GM12801 (cell line): Measurements from ENCODE around the gene SPATA24.

Source experiments
- CTCF ChIP-seq: IDR thresholded peaks from one replicate; pipeline ENCODE4 v1.5.1; 2011; ENCODE audit warnings: control low read depth; ENCODE audit not compliant: insufficient read length; ENCODE audit errors: extremely low read depth

SPATA24 gene

GRCh38 chr5:139392324-139392677 is 11.6 kb downstream of the SPATA24 start:
- TF ChIP-seq CTCF: no peak

- TF ChIP-seq CTCF: no peak
These were observed 12.1 kb downstream of the SPATA24 start for GRCh38 chr5:139391570-139392323.

- no peak for TF ChIP-seq CTCF
These were observed 13.0 kb downstream of the SPATA24 start for GRCh38 chr5:139390639-139391569.

- no peak for TF ChIP-seq CTCF
These were observed 13.9 kb downstream of the SPATA24 start, which contains the start of gene MZB1 for GRCh38 chr5:139389701-139390638. Gene MZB1, minus strand, starts transcription at chr5:139389913. Its CDS starts 57 bp downstream, at chr5:139389856.

- no peak for TF ChIP-seq CTCF
These were observed 15.6 kb downstream of the SPATA24 start for GRCh38 chr5:139388198-139388821.

GRCh38 chr5:139387611-139388197 is 16.2 kb downstream of the SPATA24 start:
- no peak for TF ChIP-seq CTCF
